ENCODE results near the gene ATP8A2. TPM values are rescaled to one million over a fixed set of nuclear protein-coding genes. Genes with fewer than 3 reads are reported as not detected.
"Not testable (repeated sequence)": the region's sequence is repeated elsewhere in the genome, so short reads cannot be mapped to it uniquely, and the experiment has no call there.

The ATP8A2 gene
- total RNA-seq, 1 donor from 2014 or later = 1.3 TPM

DNA sequence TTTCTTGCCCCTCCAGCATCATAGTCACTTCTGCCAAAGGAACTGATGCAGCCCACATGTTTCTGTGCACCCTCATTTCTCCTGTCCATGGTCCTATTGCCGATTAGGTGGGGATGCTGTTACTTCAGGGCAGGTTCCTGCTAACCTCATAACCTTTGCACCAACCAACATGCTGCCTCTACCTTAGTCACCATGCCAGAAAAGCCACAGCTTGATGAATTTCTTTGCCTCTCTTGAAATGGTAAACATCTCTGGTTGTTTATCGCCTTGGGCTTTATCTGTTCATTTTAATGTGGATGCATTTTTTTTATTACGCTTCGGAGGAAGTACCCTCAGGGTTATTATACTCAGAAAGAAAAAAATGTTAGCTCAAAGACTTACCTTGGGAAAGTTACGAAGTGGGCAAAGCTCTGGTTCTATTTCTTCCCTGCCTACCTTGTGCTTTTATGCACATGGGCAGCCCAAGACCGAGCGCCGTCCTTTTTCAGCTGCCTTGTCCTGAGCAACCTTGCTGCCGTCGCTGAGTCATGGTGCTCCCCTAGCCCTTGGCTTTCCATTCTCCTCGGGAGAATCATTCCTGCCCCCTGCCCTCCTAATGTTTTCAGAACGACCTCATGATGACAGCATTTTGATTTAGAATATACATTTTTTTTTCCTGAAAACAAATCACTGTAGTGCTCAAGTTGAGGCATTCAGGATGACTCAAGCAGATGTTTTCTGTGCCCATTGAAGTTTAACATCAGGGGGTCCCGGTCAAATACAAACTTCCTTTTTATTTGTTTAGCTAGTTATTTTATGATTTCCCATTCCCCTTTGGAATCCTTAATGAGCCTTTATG is 400.1 kb downstream of the ATP8A2 start:
- Histone ChIP-seq H4K20me1 (ENCODE audit: insufficient read depth, low read length) (no peaks in the 10 kb centered on the region), H2AFZ (ENCODE audit: low read depth, low read length) (no peak overlapping the region), H3K9me3 (ENCODE audit: insufficient read depth, low read depth, low read length) (no peaks in the 10 kb centered on the region), H3K4me2 (ENCODE audit: low read length) (peak overlapping the region; percentile 72), H3K4me1 (ENCODE audit: insufficient read depth, low read length) (peaks cover 11% of the 10 kb centered on the region), H3K27me3 (ENCODE audit: insufficient read depth, low read length) (no peaks in the 10 kb centered on the region), H3K4me3 (ENCODE audit: insufficient read depth, low read depth, low read length) (no peak overlapping the region), H3K36me3 (ENCODE audit: insufficient read depth, low read length) (no peaks in the 10 kb centered on the region), H3K27ac (ENCODE audit: low read depth, low read length) (peak overlapping the region; percentile 70), H3K79me2 (ENCODE audit: insufficient read depth, low read length) (no peaks in the 10 kb centered on the region), H3K9ac (ENCODE audit: low read length) (peak overlapping the region; percentile 62)
- peaks cover 2% of the 10 kb centered on the region for H3K36me3 Mint-ChIP-seq (ENCODE audit: low read depth, unreplicated experiment)
- H3K27me3 Mint-ChIP-seq (ENCODE audit: low read depth, unreplicated experiment) = peaks cover 9% of the 10 kb centered on the region
- H3K4me3 Mint-ChIP-seq (ENCODE audit: unreplicated experiment) = no peak overlapping the region
- H3K27ac Mint-ChIP-seq (ENCODE audit: unreplicated experiment) = peak overlapping the region; percentile 79
- DNase-seq (ENCODE audit: low read depth) = peak; percentile 55
- H3K4me1 Mint-ChIP-seq (ENCODE audit: low read depth, unreplicated experiment) = peaks cover 28% of the 10 kb centered on the region
- H3K9me3 Mint-ChIP-seq (ENCODE audit: unreplicated experiment) = peaks cover 10% of the 10 kb centered on the region
- TF ChIP-seq, protein P1, sequence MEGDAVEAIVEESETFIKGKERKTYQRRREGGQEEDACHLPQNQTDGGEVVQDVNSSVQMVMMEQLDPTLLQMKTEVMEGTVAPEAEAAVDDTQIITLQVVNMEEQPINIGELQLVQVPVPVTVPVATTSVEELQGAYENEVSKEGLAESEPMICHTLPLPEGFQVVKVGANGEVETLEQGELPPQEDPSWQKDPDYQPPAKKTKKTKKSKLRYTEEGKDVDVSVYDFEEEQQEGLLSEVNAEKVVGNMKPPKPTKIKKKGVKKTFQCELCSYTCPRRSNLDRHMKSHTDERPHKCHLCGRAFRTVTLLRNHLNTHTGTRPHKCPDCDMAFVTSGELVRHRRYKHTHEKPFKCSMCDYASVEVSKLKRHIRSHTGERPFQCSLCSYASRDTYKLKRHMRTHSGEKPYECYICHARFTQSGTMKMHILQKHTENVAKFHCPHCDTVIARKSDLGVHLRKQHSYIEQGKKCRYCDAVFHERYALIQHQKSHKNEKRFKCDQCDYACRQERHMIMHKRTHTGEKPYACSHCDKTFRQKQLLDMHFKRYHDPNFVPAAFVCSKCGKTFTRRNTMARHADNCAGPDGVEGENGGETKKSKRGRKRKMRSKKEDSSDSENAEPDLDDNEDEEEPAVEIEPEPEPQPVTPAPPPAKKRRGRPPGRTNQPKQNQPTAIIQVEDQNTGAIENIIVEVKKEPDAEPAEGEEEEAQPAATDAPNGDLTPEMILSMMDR (IDR thresholded peaks at IDR 0.05; ENCODE audit: insufficient read depth, low read depth, low read length) = no peak
- no peak for TF ChIP-seq EZH2 (IDR thresholded peaks at IDR 0.05; ENCODE audit: insufficient read depth, low read length)
- FAIRE-seq = no peak

DNA sequence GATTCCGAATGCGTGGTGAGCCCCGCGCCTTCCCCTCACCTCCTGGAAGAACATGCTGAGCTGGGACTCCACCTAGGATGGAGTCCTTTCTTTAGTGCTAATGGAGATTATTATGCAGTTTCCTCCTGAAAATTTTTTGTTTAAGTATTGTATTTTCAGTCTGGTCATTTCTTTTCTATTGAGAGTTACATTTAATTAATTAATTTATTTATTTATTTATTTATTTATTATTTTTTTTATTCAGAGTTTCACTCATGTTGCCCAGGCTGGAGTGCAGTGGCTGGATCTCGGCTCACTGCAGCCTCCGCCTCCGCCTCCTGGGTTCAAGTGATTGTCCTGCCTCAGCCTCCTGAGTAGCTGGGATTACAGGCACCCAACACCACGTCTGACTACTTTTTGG is 400.8 kb downstream of the ATP8A2 start:
- not testable (repeated sequence) for DNase-seq (ENCODE audit: low read depth); H3K27ac Mint-ChIP-seq (ENCODE audit: unreplicated experiment); H3K4me3 ChIP-seq (ENCODE audit: insufficient read depth, low read depth, low read length); H3K4me3 Mint-ChIP-seq (ENCODE audit: unreplicated experiment); H3K79me2 ChIP-seq (ENCODE audit: insufficient read depth, low read length); H3K27me3 ChIP-seq (ENCODE audit: insufficient read depth, low read length); H3K9ac ChIP-seq (ENCODE audit: low read length); H3K36me3 Mint-ChIP-seq (ENCODE audit: low read depth, unreplicated experiment); H2AFZ ChIP-seq (ENCODE audit: low read depth, low read length); H3K36me3 ChIP-seq (ENCODE audit: insufficient read depth, low read length); FAIRE-seq; H3K27me3 Mint-ChIP-seq (ENCODE audit: low read depth, unreplicated experiment); H3K9me3 ChIP-seq (ENCODE audit: insufficient read depth, low read depth, low read length); H3K9me3 Mint-ChIP-seq (ENCODE audit: unreplicated experiment); H3K27ac ChIP-seq (ENCODE audit: low read depth, low read length); H4K20me1 ChIP-seq (ENCODE audit: insufficient read depth, low read length)
- H3K4me1 Mint-ChIP-seq (ENCODE audit: low read depth, unreplicated experiment) = peaks cover 27% of the 10 kb centered on the region
- H3K4me2 ChIP-seq (ENCODE audit: low read length) = peak overlapping the region; percentile 72
- peaks cover 11% of the 10 kb centered on the region for H3K4me1 ChIP-seq (ENCODE audit: insufficient read depth, low read length)

DNA sequence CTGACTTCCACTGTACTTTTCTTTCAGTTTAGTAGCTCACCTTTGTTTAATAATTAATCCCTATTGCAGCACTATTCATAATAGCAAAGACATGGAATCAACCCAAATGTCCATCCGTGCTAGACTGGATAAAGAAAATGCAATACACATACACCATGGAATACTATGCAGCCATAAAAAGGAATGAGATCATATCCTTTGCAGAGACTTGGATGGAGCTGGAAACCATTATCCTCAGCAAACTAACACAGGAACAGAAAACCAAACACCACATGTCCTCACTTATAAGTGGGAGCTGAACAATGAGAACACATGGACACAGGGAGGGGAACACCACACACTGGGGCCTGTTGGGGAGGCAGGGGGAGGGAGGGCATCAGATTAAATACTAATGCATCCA is 402.3 kb downstream of the ATP8A2 start:
- H4K20me1 ChIP-seq (ENCODE audit: insufficient read depth, low read length); H3K9ac ChIP-seq (ENCODE audit: low read length); H3K36me3 ChIP-seq (ENCODE audit: insufficient read depth, low read length); H3K79me2 ChIP-seq (ENCODE audit: insufficient read depth, low read length); H3K9me3 Mint-ChIP-seq (ENCODE audit: unreplicated experiment); H3K4me2 ChIP-seq (ENCODE audit: low read length); H3K4me3 Mint-ChIP-seq (ENCODE audit: unreplicated experiment); H3K9me3 ChIP-seq (ENCODE audit: insufficient read depth, low read depth, low read length); DNase-seq (ENCODE audit: low read depth); H3K27ac Mint-ChIP-seq (ENCODE audit: unreplicated experiment); H3K27ac ChIP-seq (ENCODE audit: low read depth, low read length); H2AFZ ChIP-seq (ENCODE audit: low read depth, low read length); H3K36me3 Mint-ChIP-seq (ENCODE audit: low read depth, unreplicated experiment); H3K27me3 ChIP-seq (ENCODE audit: insufficient read depth, low read length); H3K27me3 Mint-ChIP-seq (ENCODE audit: low read depth, unreplicated experiment); H3K4me3 ChIP-seq (ENCODE audit: insufficient read depth, low read depth, low read length); FAIRE-seq: not testable (repeated sequence)
- peaks cover 11% of the 10 kb centered on the region for H3K4me1 ChIP-seq (ENCODE audit: insufficient read depth, low read length)
- peaks cover 31% of the 10 kb centered on the region for H3K4me1 Mint-ChIP-seq (ENCODE audit: low read depth, unreplicated experiment)

Measured in astrocyte (in vitro differentiated cells and primary cell).